Stomach smooth muscle (tissue), 2 donors: ENCODE results near the gene SLC9A9.

Experiments
- H3K27ac ChIP-seq: one replicate; pipeline ENCODE4 v1.7.0; 2013; ENCODE audit warnings: mild to moderate bottlenecking, low read length, inconsistent platforms
- H3K27me3 ChIP-seq, 2 donors: one replicate each; pipeline ENCODE4 v1.7.0; 2013; ENCODE audit warnings: low read length in 2 of 2; ENCODE audit not compliant: insufficient read depth in 2 of 2, control insufficient read depth in 1 of 2
- H3K36me3 ChIP-seq, 2 donors: one replicate each; pipeline ENCODE4 v1.7.0; 2013; ENCODE audit warnings: low read length in 2 of 2; ENCODE audit not compliant: control insufficient read depth in 2 of 2, insufficient read depth in 2 of 2
- H3K4me1 ChIP-seq: one replicate; pipeline ENCODE4 v1.7.0; 2013; ENCODE audit warnings: low read length; ENCODE audit not compliant: control insufficient read depth, insufficient read depth
- H3K4me3 ChIP-seq, 2 donors: one replicate each; pipeline ENCODE4 v1.7.0; 2013; ENCODE audit warnings: low read length in 2 of 2
- H3K9ac ChIP-seq, 2 donors: one replicate each; pipeline ENCODE4 v1.7.0; 2013; ENCODE audit warnings: low read length in 2 of 2, mild to moderate bottlenecking in 1 of 2
- H3K9me3 ChIP-seq, 2 donors: one replicate each; pipeline ENCODE4 v1.7.0; 2013; ENCODE audit warnings: low read length in 2 of 2; ENCODE audit not compliant: control insufficient read depth in 2 of 2
- donor health status: healthy.
- donor health status: Pancreatic carcinoma.

Gene SLC9A9

GRCh38 chr3:143584474-143584873 is 263.8 kb downstream of the SLC9A9 start:
- no peaks in the 10 kb centered on the region for H3K4me1 ChIP-seq
- H3K4me3 ChIP-seq = no peak overlapping the region
- H3K9me3 ChIP-seq = no peaks in the 10 kb centered on the region
- no peaks in the 10 kb centered on the region for H3K27me3 ChIP-seq
- H3K9ac ChIP-seq = no peak overlapping the region
- no peaks in the 10 kb centered on the region for H3K36me3 ChIP-seq
- no peak overlapping the region for H3K27ac ChIP-seq

- no peaks in the 10 kb centered on the region for H3K36me3 ChIP-seq
- no peak overlapping the region for H3K9ac ChIP-seq
- no peak overlapping the region for H3K4me3 ChIP-seq
- H3K27ac ChIP-seq = no peak overlapping the region
- H3K27me3 ChIP-seq = no peaks in the 10 kb centered on the region
- H3K4me1 ChIP-seq = no peaks in the 10 kb centered on the region
- H3K9me3 ChIP-seq = no peaks in the 10 kb centered on the region
Observed at GRCh38 chr3:143581972-143582722, 266.1 kb downstream of the SLC9A9 start.

- no peaks in the 10 kb centered on the region for H3K27me3 ChIP-seq
- no peak overlapping the region for H3K9ac ChIP-seq
- no peak overlapping the region for H3K27ac ChIP-seq
- H3K4me1 ChIP-seq = no peaks in the 10 kb centered on the region
- no peaks in the 10 kb centered on the region for H3K9me3 ChIP-seq
- H3K36me3 ChIP-seq = peaks cover 0 to 1% of the 10 kb centered on the region in 2 donors
- H3K4me3 ChIP-seq = no peak overlapping the region
Observed at GRCh38 chr3:143578810-143579435, 269.3 kb downstream of the SLC9A9 start.

GRCh38 chr3:143576568-143577270 is 271.5 kb downstream of the SLC9A9 start:
- H3K9ac ChIP-seq = no peak overlapping the region
- no peak overlapping the region for H3K4me3 ChIP-seq
- H3K36me3 ChIP-seq = peaks cover 0 to 2% of the 10 kb centered on the region in 2 donors
- H3K27me3 ChIP-seq = no peaks in the 10 kb centered on the region
- H3K9me3 ChIP-seq = no peaks in the 10 kb centered on the region
- H3K4me1 ChIP-seq = no peaks in the 10 kb centered on the region
- no peak overlapping the region for H3K27ac ChIP-seq

GRCh38 chr3:143574933-143575332 is 273.3 kb downstream of the SLC9A9 start:
- Histone ChIP-seq H3K9ac (no peak overlapping the region), H3K27ac (no peak overlapping the region), H3K36me3 (peaks cover 0 to 2% of the 10 kb centered on the region in 2 donors), H3K9me3 (no peaks in the 10 kb centered on the region), H3K27me3 (no peaks in the 10 kb centered on the region), H3K4me3 (no peak overlapping the region), H3K4me1 (no peaks in the 10 kb centered on the region)

- Histone ChIP-seq H3K9ac (no peak overlapping the region), H3K27ac (no peak overlapping the region), H3K36me3 (peaks cover 0 to 2% of the 10 kb centered on the region in 2 donors), H3K4me3 (no peak overlapping the region), H3K9me3 (no peaks in the 10 kb centered on the region), H3K27me3 (no peaks in the 10 kb centered on the region), H3K4me1 (no peaks in the 10 kb centered on the region)
Observed at GRCh38 chr3:143573610-143574303, 274.5 kb downstream of the SLC9A9 start.

- H3K27ac ChIP-seq = no peak overlapping the region
- H3K9me3 ChIP-seq = no peaks in the 10 kb centered on the region
- H3K4me3 ChIP-seq = no peak overlapping the region
- no peak overlapping the region for H3K9ac ChIP-seq
- H3K27me3 ChIP-seq = no peaks in the 10 kb centered on the region
- H3K36me3 ChIP-seq = peaks cover 0 to 2% of the 10 kb centered on the region in 2 donors
- no peaks in the 10 kb centered on the region for H3K4me1 ChIP-seq
Observed at GRCh38 chr3:143571548-143571947, 276.7 kb downstream of the SLC9A9 start.

- Histone ChIP-seq H3K27me3 (no peaks in the 10 kb centered on the region), H3K36me3 (no peaks in the 10 kb centered on the region), H3K27ac (no peak overlapping the region), H3K9ac (no peak overlapping the region), H3K4me1 (no peaks in the 10 kb centered on the region), H3K9me3 (no peaks in the 10 kb centered on the region), H3K4me3 (no peak overlapping the region)
Observed at GRCh38 chr3:143567823-143568222, 280.4 kb downstream of the SLC9A9 start.

- Histone ChIP-seq H3K36me3 (no peaks in the 10 kb centered on the region), H3K4me1 (no peaks in the 10 kb centered on the region), H3K9ac (no peak overlapping the region), H3K4me3 (no peak overlapping the region), H3K27me3 (no peaks in the 10 kb centered on the region), H3K9me3 (no peaks in the 10 kb centered on the region), H3K27ac (no peak overlapping the region)
Observed at GRCh38 chr3:143565951-143566350, 282.3 kb downstream of the SLC9A9 start.

- Histone ChIP-seq H3K27me3 (no peaks in the 10 kb centered on the region), H3K9me3 (no peaks in the 10 kb centered on the region), H3K4me1 (no peaks in the 10 kb centered on the region), H3K36me3 (no peaks in the 10 kb centered on the region), H3K4me3 (no peak overlapping the region), H3K9ac (no peak overlapping the region), H3K27ac (no peak overlapping the region)
Observed at GRCh38 chr3:143563786-143564185, 284.5 kb downstream of the SLC9A9 start.
